K562 (cell line): Measurements from ENCODE around the gene USPL1.

Experiments
- MYC ChIP-seq, 2 experiments: fragments of 250-450 bp in 1 of 2; sonication (Bioruptor Pico) in 1 of 2; IDR thresholded peaks; 2 replicates each; pipeline versions ENCODE4 v1.5.1 to v1.6.1; 2012 to 2021; ENCODE audit warnings: low read depth in 2 of 2, borderline replicate concordance in 1 of 2, improper control_type of control experiment in 1 of 2, low read length in 1 of 2, mild to moderate bottlenecking in 1 of 2, moderate library complexity in 1 of 2
- RBBP5 ChIP-seq: fragments of 200-600 bp; sonication (generic); IDR thresholded peaks from 2 replicates; pipeline ENCODE4 v1.6.1; 2012; ENCODE audit warnings: borderline replicate concordance, mild to moderate bottlenecking, low read length, control low read depth, inconsistent platforms; ENCODE audit not compliant: insufficient read depth, poor library complexity, severe bottlenecking
- SETDB1 ChIP-seq: IDR thresholded peaks from one replicate; pipeline ENCODE4 v1.6.1; 2012; ENCODE audit warnings: low read length, control low read depth, inconsistent platforms
- SMARCA5 ChIP-seq: fragments of 450-650 bp; IDR thresholded peaks from 2 replicates; pipeline ENCODE4 v1.6.1; 2016
- TEAD4 ChIP-seq, 2 experiments: sonication (generic) in 1 of 2; formaldehyde crosslinking in 1 of 2; IDR thresholded peaks; 2 replicates each; pipeline versions ENCODE4 v1.6.1 to v1.8.0; 2012 to 2022; ENCODE audit warnings: borderline replicate concordance in 1 of 2, inconsistent platforms in 1 of 2, low read length in 1 of 2, mild to moderate bottlenecking in 1 of 2, missing genetic modification reagents in 1 of 2
- ZNF583 ChIP-seq: fragments of 250-450 bp; sonication (Bioruptor Pico); IDR thresholded peaks from 2 replicates; pipeline ENCODE4 v1.4.0; 2020

DNA sequence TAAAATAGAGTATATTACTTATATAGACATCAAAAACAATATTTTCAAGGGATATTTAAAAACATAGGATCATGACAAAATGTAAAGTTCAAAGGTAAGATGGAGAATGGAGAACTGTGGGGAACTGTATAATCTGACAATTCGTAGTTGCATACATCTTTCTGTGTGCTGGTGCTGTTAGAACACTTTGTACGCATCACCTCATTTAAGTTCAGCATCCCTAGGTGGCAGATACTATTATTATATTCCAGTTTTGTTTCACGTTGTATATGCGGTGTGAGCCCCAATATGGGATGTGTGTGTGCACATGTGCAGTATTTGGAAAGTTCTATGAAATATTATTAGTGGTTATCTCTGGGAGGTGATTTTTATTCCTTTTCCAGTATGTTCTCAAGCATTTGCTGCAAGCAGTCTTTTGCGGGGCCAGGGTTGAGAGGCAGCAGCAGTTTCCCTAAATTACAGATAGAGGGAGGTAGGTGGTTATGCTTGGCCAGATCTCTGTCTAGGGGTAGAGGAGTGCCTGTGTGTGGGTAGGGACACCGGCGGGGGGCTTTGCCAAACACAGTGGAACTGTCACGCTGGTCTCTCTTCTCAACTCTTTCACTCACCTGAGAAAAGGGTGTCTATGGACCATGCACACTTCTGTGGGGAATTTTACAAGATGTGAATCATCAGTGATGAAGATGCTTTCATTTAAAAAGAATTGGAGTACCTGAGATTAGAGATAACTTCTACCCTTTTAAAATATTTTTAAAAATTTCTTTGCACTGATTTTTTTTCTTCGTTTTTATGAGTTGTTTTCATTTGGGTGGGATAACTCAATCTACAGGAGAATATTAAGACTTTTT lies 62.0 kb downstream of the USPL1 start:
- TF ChIP-seq MYC (IDR thresholded peaks at IDR 0.05; ENCODE audit: low read depth, low read length) (no peak), MYC (CRISPR knock-in tag; IDR thresholded peaks at IDR 0.05; ENCODE audit: borderline replicate concordance, low read depth) (no peak), ZNF583 (CRISPR knock-in tag) (no peak), TEAD4 (IDR thresholded peaks at IDR 0.05; ENCODE audit: low read length) (no peak), TEAD4 (CRISPR knock-in tag; IDR thresholded peaks at IDR 0.05; ENCODE audit: borderline replicate concordance) (no peak), SMARCA5 (no peak), SETDB1 (no peak), RBBP5 (no peak)
